Caco-2 (cell line): ENCODE results near the gene IDH2. TPM values are rescaled to one million over a fixed set of nuclear protein-coding genes. Genes with fewer than 3 reads are reported as not detected.

ENCODE experiments used
- BruUV-seq: library from RNA; stranded (reverse); fragments of 400-500 nt; replicated peaks from 2 replicates; lab custom pipeline; 2021; lab: Mats Ljungman, UMichigan
- CTCF ChIA-PET: fragments of 300-600 bp; sonication (Branson Sonifier 250); formaldehyde crosslinking; loops from one replicate; lab custom pipeline; 2022; ENCODE audit warnings: antibody characterized with exemption; lab: Charles Lee
- POLR2A ChIA-PET: fragments of 300-600 bp; sonication (Branson Sonifier 250); formaldehyde crosslinking; loops from one replicate; lab custom pipeline; 2022; ENCODE audit warnings: antibody characterized with exemption; lab: Charles Lee
- DNase-seq, 2 experiments: peaks; one replicate each; pipeline versions ENCODE4 v3.0.0 to v3.0.0-alpha.2; 2020 to 2022
- H3K27me3 ChIP-seq: replicated peaks from 2 replicates; pipeline ENCODE4 v1.6.0; 2011; ENCODE audit warnings: low read length; ENCODE audit not compliant: control insufficient read depth, insufficient read depth
- H3K36me3 ChIP-seq: 2 replicates; pipeline ENCODE4 v1.5.1; 2011; ENCODE audit warnings: low read length; ENCODE audit not compliant: control insufficient read depth, insufficient read depth
- H3K4me1 ChIP-seq: fragments of 250-450 bp; sonication (Bioruptor Pico); 2 replicates; pipeline ENCODE4 v1.5.1; 2020; ENCODE audit warnings: mild to moderate bottlenecking
- H3K4me3 ChIP-seq: 2 replicates; pipeline ENCODE4 v1.5.1; 2011; ENCODE audit warnings: low read depth, mild to moderate bottlenecking, control low read depth, low read length
- H3K9me3 ChIP-seq: fragments of 250-450 bp; sonication (Bioruptor Pico); 2 replicates; pipeline ENCODE4 v1.5.1; 2020; ENCODE audit warnings: mild to moderate bottlenecking, moderate library complexity
- H3K27ac Mint-ChIP-seq: one replicate; pipeline ENCODE4 v1.8.0; 2022; ENCODE audit warnings: mixed read lengths; ENCODE audit not compliant: unreplicated experiment
- H3K27me3 Mint-ChIP-seq: one replicate; pipeline ENCODE4 v1.8.0; 2022; ENCODE audit warnings: mixed read lengths; ENCODE audit not compliant: insufficient read depth, unreplicated experiment
- H3K36me3 Mint-ChIP-seq: one replicate; pipeline ENCODE4 v1.8.0; 2022; ENCODE audit warnings: mild to moderate bottlenecking, mixed read lengths; ENCODE audit not compliant: insufficient read depth, unreplicated experiment
- H3K4me1 Mint-ChIP-seq: one replicate; pipeline ENCODE4 v1.8.0; 2022; ENCODE audit warnings: low read depth, mixed read lengths; ENCODE audit not compliant: unreplicated experiment
- H3K4me3 Mint-ChIP-seq: one replicate; pipeline ENCODE4 v1.8.0; 2022; ENCODE audit warnings: mild to moderate bottlenecking, moderate library complexity, mixed read lengths; ENCODE audit not compliant: unreplicated experiment
- H3K9me3 Mint-ChIP-seq: one replicate; pipeline ENCODE4 v1.8.0; 2022; ENCODE audit warnings: mixed read lengths; ENCODE audit not compliant: unreplicated experiment
- intact Hi-C: fragments of 100-400 bp; cut with micrococcal nuclease; formaldehyde crosslinking; loops from one replicate; pipeline ENCODE4 v1.10.0; 2022; ENCODE audit not compliant: unreplicated experiment
- total RNA-seq: library from RNA; stranded (reverse); gene quantifications from 2 replicates; pipeline ENCODE4 v1.2.3, GENCODE V29; 2022
- TF ChIP-seq, protein P1 (sequence below), 2 experiments: fragments of 200-600 bp in 1 of 2; IDR thresholded peaks; 1 replicate in 1 of 2; 2 replicates in 1 of 2; pipeline versions ENCODE4 v1.5.1 to v1.8.0; 2011 to 2022; ENCODE audit warnings: antibody characterized with exemption in 1 of 2, control low read depth in 1 of 2, inconsistent platforms in 1 of 2, low read depth in 1 of 2, low read length in 1 of 2, mild to moderate bottlenecking in 1 of 2, moderate library complexity in 1 of 2; ENCODE audit not compliant: insufficient read depth in 1 of 2, severe bottlenecking in 1 of 2, unreplicated experiment in 1 of 2

The IDH2 gene
- total RNA-seq, 1 experiment from 2014 or later = 28.7 TPM

DNA sequence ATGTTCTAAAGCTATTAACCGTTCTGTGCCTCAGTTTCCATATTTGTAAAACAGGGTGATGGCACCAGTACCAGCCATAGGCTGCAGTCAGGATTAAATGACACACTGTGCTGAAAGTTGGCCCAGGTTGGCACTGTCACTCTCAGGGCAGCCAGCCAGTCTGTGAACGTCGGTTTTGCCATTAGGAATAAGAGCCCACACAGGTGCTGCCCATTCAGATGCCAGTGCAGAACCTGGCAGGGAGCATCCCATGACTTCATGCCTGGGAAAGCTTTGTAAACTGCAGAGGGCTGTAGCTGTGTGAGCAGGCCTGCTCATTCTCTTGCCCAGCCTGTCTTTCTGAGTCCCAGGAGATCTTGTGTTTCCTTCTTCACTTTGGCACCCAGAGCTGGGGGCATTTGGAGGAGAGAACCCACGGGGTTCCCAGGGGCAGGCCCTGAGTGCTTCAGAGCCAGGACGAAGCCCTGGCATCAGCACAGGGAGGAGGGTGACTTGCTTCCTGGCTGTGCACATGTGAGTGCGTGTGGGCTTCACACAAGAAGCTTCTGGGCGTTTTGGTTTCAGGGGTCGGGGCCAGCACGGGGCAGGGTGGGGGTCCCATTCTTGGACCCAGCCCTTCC is 54.2 kb downstream of the IDH2 start:
- H3K27me3 Mint-ChIP-seq = no peaks in the 10 kb centered on the region
- no peaks in the 10 kb centered on the region for H3K4me1 Mint-ChIP-seq
- intact Hi-C loops = no loop called here
- no peak overlapping the region for H3K4me3 ChIP-seq
- H3K9me3 Mint-ChIP-seq = no peaks in the 10 kb centered on the region
- peaks cover 8% of the 10 kb centered on the region for H3K36me3 Mint-ChIP-seq
- no peaks in the 10 kb centered on the region; the same call in 1 of the 2 replicates for H3K36me3 ChIP-seq
- no peaks in the 10 kb centered on the region for H3K9me3 ChIP-seq
- no peak overlapping the region for H3K27ac Mint-ChIP-seq
- H3K4me1 ChIP-seq = no peaks in the 10 kb centered on the region
- no TSS peak for BruUV-seq
- H3K27me3 ChIP-seq = no peaks in the 10 kb centered on the region
- TF ChIP-seq, protein P1, sequence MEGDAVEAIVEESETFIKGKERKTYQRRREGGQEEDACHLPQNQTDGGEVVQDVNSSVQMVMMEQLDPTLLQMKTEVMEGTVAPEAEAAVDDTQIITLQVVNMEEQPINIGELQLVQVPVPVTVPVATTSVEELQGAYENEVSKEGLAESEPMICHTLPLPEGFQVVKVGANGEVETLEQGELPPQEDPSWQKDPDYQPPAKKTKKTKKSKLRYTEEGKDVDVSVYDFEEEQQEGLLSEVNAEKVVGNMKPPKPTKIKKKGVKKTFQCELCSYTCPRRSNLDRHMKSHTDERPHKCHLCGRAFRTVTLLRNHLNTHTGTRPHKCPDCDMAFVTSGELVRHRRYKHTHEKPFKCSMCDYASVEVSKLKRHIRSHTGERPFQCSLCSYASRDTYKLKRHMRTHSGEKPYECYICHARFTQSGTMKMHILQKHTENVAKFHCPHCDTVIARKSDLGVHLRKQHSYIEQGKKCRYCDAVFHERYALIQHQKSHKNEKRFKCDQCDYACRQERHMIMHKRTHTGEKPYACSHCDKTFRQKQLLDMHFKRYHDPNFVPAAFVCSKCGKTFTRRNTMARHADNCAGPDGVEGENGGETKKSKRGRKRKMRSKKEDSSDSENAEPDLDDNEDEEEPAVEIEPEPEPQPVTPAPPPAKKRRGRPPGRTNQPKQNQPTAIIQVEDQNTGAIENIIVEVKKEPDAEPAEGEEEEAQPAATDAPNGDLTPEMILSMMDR (IDR thresholded peaks at IDR 0.05; ENCODE audit: insufficient read depth in 1 of 2, low read depth in 1 of 2, low read length in 1 of 2, severe bottlenecking in 1 of 2, unreplicated experiment in 1 of 2) = no peak
- no peak for DNase-seq
- POLR2A ChIA-PET = no interaction called here
- CTCF ChIA-PET = no interaction called here
- H3K4me3 Mint-ChIP-seq = no peak overlapping the region

DNA sequence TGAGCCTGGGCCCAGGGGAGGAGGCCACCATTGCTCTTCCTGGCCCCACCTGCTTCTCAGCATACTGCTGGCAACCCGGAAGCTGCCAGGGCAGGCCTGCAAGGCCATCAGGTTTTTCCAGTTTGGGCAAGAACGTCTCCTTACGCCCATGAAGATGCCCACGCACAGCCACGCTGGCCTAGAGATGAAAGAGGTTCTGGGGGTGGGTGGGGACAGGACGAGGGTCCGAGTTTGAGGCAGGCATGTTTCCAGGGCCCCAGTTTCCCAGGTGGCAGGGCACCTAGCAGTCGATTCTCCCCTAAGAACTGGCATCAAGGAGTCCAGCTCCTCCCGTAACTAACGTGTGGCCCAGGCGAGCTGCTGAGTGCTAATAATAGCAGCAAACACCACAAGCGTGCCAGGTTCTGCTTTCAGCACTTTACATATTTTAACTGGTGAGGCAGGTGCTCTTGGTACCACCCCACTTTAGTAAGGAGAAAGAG is 55.3 kb downstream of the IDH2 start:
- CTCF ChIA-PET = no interaction called here

DNA sequence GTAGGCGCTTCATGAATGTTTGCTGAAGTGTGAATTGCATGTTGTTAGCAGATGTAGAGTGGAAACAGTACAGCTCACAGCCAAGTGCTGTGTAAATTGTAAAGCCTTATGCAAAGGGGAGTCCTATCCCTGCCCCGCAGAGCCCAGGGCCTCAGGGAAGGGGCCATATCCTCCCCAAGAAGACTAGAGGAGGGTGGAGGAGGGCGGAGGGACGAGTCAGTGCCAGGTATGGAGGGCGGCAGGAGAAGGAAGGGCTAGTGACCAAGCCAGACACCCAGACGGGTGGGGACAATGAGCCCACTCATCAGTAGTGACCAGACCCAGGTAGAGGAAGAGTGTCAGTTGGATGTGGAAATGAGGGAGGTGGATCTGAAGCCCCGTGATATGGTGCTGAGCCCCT is 56.0 kb downstream of the IDH2 start:
- CTCF ChIA-PET = no interaction called here
- no peaks in the 10 kb centered on the region for H3K9me3 Mint-ChIP-seq
- H3K4me1 Mint-ChIP-seq = no peaks in the 10 kb centered on the region
- H3K36me3 ChIP-seq = no peaks in the 10 kb centered on the region; the same call in none of the 2 replicates
- no peak overlapping the region for H3K4me3 ChIP-seq
- H3K36me3 Mint-ChIP-seq = peaks cover 8% of the 10 kb centered on the region
- H3K27ac Mint-ChIP-seq = peak overlapping the region; percentile 13
- intact Hi-C loops = no loop called here
- POLR2A ChIA-PET = no interaction called here
- no peaks in the 10 kb centered on the region for H3K27me3 Mint-ChIP-seq
- H3K4me1 ChIP-seq = no peaks in the 10 kb centered on the region
- no peak for DNase-seq
- H3K9me3 ChIP-seq = no peaks in the 10 kb centered on the region
- BruUV-seq = no TSS peak
- H3K27me3 ChIP-seq = no peaks in the 10 kb centered on the region
- no peak overlapping the region for H3K4me3 Mint-ChIP-seq
- TF ChIP-seq, protein P1 (IDR thresholded peaks at IDR 0.05; ENCODE audit: insufficient read depth in 1 of 2, low read depth in 1 of 2, low read length in 1 of 2, severe bottlenecking in 1 of 2, unreplicated experiment in 1 of 2) = no peak

More for the DNA sequence above, 55.3 kb downstream of the IDH2 start:
- H3K27ac Mint-ChIP-seq = peak overlapping the region; percentile 13
- no peak overlapping the region for H3K4me3 ChIP-seq
- no peak overlapping the region for H3K4me3 Mint-ChIP-seq
- POLR2A ChIA-PET = no interaction called here
- H3K9me3 ChIP-seq = no peaks in the 10 kb centered on the region
- BruUV-seq = no TSS peak
- H3K36me3 ChIP-seq = no peaks in the 10 kb centered on the region; the same call in none of the 2 replicates
- TF ChIP-seq, protein P1 (IDR thresholded peaks at IDR 0.05; ENCODE audit: insufficient read depth in 1 of 2, low read depth in 1 of 2, low read length in 1 of 2, severe bottlenecking in 1 of 2, unreplicated experiment in 1 of 2) = no peak
- H3K4me1 ChIP-seq = no peaks in the 10 kb centered on the region
- H3K36me3 Mint-ChIP-seq = peaks cover 8% of the 10 kb centered on the region
- no peak for DNase-seq
- H3K27me3 ChIP-seq = no peaks in the 10 kb centered on the region
- no peaks in the 10 kb centered on the region for H3K4me1 Mint-ChIP-seq
- no peaks in the 10 kb centered on the region for H3K9me3 Mint-ChIP-seq
- intact Hi-C loops = no loop called here
- no peaks in the 10 kb centered on the region for H3K27me3 Mint-ChIP-seq
